Uterus (tissue), 4 donors: ENCODE results near the gene ARHGEF10L. TPM values are rescaled to one million over a fixed set of nuclear protein-coding genes. Genes with fewer than 3 reads are reported as not detected.

Experiments used
- DNase-seq, 2 donors: peaks; one replicate each; pipeline ENCODE4 v3.0.0-alpha.2; 2019 to 2020
- H3K27ac ChIP-seq, 2 donors: fragments of 200-600 bp; sonication (generic); 1 replicate in 1 of 2; 2 replicates in 1 of 2; pipeline ENCODE4 v1.5.1; 2016 to 2018
- H3K27me3 ChIP-seq, 2 donors: fragments of 200-600 bp; sonication (generic); one replicate each; pipeline ENCODE4 v1.5.1; 2018 to 2019; ENCODE audit warnings: control low read depth in 1 of 2
- H3K36me3 ChIP-seq, 2 donors: fragments of 200-600 bp; sonication (generic); one replicate each; pipeline ENCODE4 v1.5.1; 2019; ENCODE audit warnings: control low read depth in 1 of 2
- H3K4me1 ChIP-seq, 2 donors: fragments of 200-600 bp; sonication (generic); one replicate each; pipeline ENCODE4 v1.5.1; 2018 to 2019; ENCODE audit warnings: control low read depth in 1 of 2
- H3K4me3 ChIP-seq, 2 donors: fragments of 200-600 bp; sonication (generic); 1 replicate in 1 of 2; 2 replicates in 1 of 2; pipeline ENCODE4 v1.5.1; 2018 to 2019; ENCODE audit warnings: mild to moderate bottlenecking in 1 of 2
- H3K9me3 ChIP-seq, 2 donors: fragments of 200-600 bp; sonication (generic); one replicate each; pipeline ENCODE4 v1.5.1; 2019; ENCODE audit warnings: control low read depth in 1 of 2
- POLR2A ChIP-seq, 2 donors: fragments of 450-650 bp; IDR thresholded peaks; one replicate each; pipeline ENCODE4 v1.6.1; 2016; ENCODE audit warnings: antibody characterized with exemption in 2 of 2, mild to moderate bottlenecking in 1 of 2, moderate library complexity in 1 of 2
- intact Hi-C: fragments of 100-400 bp; cut with DNase I; formaldehyde crosslinking; loops from one replicate; pipeline ENCODE4 v1.15.1; 2023; ENCODE audit warnings: low total_unique reads
- total RNA-seq, 4 donors: library from RNA; depleted of rRNA in 3 of 4; stranded (reverse); fragments of >200 nt in 3 of 4; gene quantifications; one replicate each; pipeline versions ENCODE4 v1.1.0 to v1.2.4, GENCODE V29; 2014 to 2023
- TF ChIP-seq, protein P1 (sequence below), 4 experiments: fragments of 200-600 bp in 2 of 4; fragments of 450-650 bp in 2 of 4; sonication (generic) in 2 of 4; IDR thresholded peaks; one replicate each; pipeline ENCODE4 v1.5.1; 2016 to 2019; ENCODE audit warnings: antibody characterized with exemption in 4 of 4, mild to moderate bottlenecking in 2 of 4, moderate library complexity in 1 of 4
- donor health status: DM: yes; HTN: yes; CAD: no.

The ARHGEF10L gene
- total RNA-seq, 4 donors from 2014 or later = 5.6 to 61.9 (median 19.1) TPM

DNA sequence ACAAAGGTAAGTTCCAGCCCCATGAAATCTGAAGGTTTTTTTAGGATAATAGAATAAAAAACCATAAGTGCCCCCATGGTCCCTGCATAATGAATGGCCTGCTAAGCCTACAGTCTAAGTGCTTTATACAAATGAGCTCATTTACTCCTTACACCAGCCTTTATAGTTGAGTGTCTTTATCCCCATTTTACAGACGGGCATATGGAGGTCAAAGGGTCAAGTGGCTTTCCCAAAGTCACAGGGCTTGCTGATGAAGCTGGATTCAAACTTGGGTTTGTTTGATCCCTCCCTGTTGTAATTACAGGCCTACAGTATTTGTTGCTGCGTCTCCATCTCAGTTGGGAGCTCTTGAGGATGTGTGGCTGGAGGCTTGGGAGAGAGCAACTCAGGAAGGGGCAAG is 28.3 kb upstream of the ARHGEF10L start:
- no peak overlapping the region for H3K27ac ChIP-seq
- DNase-seq = no peak
- no peak overlapping the region for H3K4me3 ChIP-seq
- no peak for TF ChIP-seq POLR2A (IDR thresholded peaks at IDR 0.05)
- TF ChIP-seq, protein P1, sequence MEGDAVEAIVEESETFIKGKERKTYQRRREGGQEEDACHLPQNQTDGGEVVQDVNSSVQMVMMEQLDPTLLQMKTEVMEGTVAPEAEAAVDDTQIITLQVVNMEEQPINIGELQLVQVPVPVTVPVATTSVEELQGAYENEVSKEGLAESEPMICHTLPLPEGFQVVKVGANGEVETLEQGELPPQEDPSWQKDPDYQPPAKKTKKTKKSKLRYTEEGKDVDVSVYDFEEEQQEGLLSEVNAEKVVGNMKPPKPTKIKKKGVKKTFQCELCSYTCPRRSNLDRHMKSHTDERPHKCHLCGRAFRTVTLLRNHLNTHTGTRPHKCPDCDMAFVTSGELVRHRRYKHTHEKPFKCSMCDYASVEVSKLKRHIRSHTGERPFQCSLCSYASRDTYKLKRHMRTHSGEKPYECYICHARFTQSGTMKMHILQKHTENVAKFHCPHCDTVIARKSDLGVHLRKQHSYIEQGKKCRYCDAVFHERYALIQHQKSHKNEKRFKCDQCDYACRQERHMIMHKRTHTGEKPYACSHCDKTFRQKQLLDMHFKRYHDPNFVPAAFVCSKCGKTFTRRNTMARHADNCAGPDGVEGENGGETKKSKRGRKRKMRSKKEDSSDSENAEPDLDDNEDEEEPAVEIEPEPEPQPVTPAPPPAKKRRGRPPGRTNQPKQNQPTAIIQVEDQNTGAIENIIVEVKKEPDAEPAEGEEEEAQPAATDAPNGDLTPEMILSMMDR (IDR thresholded peaks at IDR 0.05) = no peak
- H3K9me3 ChIP-seq = no peaks in the 10 kb centered on the region
- no peaks in the 10 kb centered on the region for H3K4me1 ChIP-seq
- no peaks in the 10 kb centered on the region for H3K27me3 ChIP-seq
- H3K36me3 ChIP-seq = no peaks in the 10 kb centered on the region
- intact Hi-C loops = no loop called here

DNA sequence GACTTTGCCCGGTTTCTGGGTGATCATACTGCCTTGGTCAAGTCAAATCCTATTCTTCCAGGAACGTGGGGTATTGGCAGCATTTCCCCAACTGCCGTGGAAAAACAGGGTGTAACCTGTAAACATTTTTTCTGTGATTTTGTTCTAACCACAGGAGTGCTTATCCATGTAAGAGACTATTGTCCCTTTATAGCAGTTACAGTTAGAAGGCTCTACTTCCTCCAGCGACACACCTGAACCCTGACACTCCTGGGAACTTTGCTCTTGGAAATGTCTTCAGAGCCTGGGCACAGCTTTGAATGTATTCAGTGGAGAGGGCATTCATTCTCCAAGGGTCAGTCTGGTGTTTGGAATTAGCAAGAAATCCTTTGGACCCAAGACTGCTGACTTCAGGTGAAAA is 26.4 kb upstream of the ARHGEF10L start:
- H3K27ac ChIP-seq = no peak overlapping the region
- intact Hi-C loops = no loop called here
- no peaks in the 10 kb centered on the region for H3K9me3 ChIP-seq
- no peak for TF ChIP-seq POLR2A (IDR thresholded peaks at IDR 0.05)
- TF ChIP-seq, protein P1 (IDR thresholded peaks at IDR 0.05) = no peak
- no peak for DNase-seq
- H3K36me3 ChIP-seq = no peaks in the 10 kb centered on the region
- H3K27me3 ChIP-seq = no peaks in the 10 kb centered on the region
- no peak overlapping the region for H3K4me3 ChIP-seq
- no peaks in the 10 kb centered on the region for H3K4me1 ChIP-seq

DNA sequence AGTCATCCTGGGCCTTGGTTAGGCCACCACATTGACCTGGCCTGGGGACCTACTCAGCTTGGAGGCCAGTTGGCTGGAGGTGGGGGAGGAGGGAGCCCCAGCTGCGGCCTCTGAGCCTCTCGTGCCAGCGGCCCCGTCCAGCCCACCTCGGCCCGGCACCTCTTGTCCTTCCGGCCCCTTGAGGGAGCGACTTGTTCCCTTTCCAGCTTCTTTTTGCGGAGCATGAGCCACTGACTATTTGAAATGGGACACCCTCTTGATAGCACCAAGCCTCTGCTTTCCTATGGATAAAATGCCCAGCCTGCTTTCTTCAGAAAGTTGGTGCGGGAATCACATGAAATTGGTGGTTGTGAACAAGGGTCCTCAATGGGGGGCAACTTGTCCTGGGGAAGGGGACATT is 24.7 kb upstream of the ARHGEF10L start:
- no peaks in the 10 kb centered on the region for H3K9me3 ChIP-seq
- no peak overlapping the region for H3K27ac ChIP-seq
- no peak for TF ChIP-seq POLR2A (IDR thresholded peaks at IDR 0.05)
- TF ChIP-seq, protein P1 (IDR thresholded peaks at IDR 0.05) = no peak
- H3K36me3 ChIP-seq = no peaks in the 10 kb centered on the region
- intact Hi-C loops = no loop called here
- H3K4me1 ChIP-seq = no peaks in the 10 kb centered on the region
- no peaks in the 10 kb centered on the region for H3K27me3 ChIP-seq
- H3K4me3 ChIP-seq = no peak overlapping the region
- no peak for DNase-seq

DNA sequence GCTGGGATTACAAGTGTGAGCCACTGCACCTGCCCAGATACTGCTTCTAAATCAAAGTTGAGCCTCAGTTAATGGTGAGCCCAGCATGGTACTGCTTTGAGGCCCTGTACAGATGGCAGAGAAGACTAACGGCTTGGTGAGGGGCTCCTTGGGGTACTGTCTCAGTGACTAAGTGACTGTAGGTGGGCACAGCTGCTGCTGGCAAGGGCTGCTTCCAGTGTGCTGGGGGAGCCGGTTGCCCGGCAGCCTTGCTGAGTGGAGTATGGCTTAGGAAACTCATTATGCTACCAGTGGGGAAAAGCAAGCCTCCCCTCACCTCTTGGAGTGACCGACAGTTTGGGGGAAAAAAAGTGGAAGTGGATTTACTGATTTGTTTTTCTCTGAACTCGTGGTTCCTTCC is 23.6 kb upstream of the ARHGEF10L start:
- H3K27ac ChIP-seq = no peak overlapping the region
- no peaks in the 10 kb centered on the region for H3K27me3 ChIP-seq
- TF ChIP-seq, protein P1 (IDR thresholded peaks at IDR 0.05) = no peak
- TF ChIP-seq POLR2A (IDR thresholded peaks at IDR 0.05) = no peak
- H3K4me3 ChIP-seq = no peak overlapping the region
- no peaks in the 10 kb centered on the region for H3K36me3 ChIP-seq
- intact Hi-C loops = no loop called here
- H3K9me3 ChIP-seq = no peaks in the 10 kb centered on the region
- DNase-seq = no peak
- no peaks in the 10 kb centered on the region for H3K4me1 ChIP-seq

DNA sequence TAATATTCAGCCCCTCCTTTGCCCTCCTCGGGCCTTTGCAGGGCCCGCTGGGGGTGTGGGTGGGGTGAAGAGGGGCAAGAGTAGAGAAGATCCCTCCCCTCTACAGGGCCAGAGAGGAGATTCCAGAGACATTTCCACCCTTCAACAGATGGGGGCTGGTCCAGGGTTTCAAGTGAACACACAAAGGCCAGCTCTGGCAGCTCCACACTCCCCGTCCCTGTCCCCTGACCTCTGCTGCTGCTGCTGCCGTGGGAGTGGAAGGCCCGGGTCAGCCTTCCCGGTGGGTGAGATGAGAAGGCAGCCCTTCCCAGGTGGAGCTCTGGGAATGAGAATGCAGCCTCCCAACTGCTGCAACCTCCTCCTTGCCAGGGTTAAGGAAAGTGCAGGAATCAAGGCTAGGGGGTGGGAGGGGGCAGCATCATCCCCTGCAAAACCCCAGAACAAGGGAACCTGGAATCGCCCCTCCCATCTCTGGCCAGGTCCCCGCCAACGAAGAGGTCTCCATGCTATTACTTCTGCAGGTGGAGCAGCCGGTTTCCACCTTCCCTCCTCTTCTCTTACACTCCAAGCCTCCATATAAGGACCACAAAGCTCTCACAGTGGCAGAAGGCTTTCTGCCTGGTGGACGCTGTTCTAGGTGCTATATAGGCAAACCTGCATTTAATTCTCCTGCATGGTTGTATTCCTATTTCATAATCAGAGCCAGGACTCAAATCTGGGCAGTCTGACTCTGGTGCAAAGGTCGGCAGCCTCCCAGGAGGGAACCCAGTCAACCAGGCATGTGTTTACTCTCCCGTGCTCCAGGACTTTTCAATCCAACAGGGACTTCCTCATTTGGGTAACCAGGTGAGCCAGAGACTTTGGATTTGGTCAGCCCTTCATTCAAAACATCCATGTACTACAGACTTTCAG is 22.9 kb upstream of the ARHGEF10L start:
- no peak for DNase-seq
- Histone ChIP-seq H3K27ac (no peak overlapping the region), H3K4me1 (no peaks in the 10 kb centered on the region), H3K9me3 (no peaks in the 10 kb centered on the region), H3K27me3 (no peaks in the 10 kb centered on the region), H3K36me3 (no peaks in the 10 kb centered on the region), H3K4me3 (no peak overlapping the region)
- TF ChIP-seq, protein P1 (IDR thresholded peaks at IDR 0.05) = no peak
- no peak for TF ChIP-seq POLR2A (IDR thresholded peaks at IDR 0.05)
- intact Hi-C loops = no loop called here
